HG03558 (cell line): Measurements from ENCODE around the gene PRR7.
"Not testable (repeated sequence)": the region's sequence is repeated elsewhere in the genome, so short reads cannot be mapped to it uniquely, and the experiment has no call there.

Experiments
- ATAC-seq: cut with Tn5 transposase; IDR thresholded peaks from one replicate; pipeline ENCODE4 v1.9.1; 2021; ENCODE audit warnings: moderate number of reproducible peaks; ENCODE audit not compliant: unreplicated experiment; ENCODE audit errors: extremely low read depth

PRR7 gene

DNA sequence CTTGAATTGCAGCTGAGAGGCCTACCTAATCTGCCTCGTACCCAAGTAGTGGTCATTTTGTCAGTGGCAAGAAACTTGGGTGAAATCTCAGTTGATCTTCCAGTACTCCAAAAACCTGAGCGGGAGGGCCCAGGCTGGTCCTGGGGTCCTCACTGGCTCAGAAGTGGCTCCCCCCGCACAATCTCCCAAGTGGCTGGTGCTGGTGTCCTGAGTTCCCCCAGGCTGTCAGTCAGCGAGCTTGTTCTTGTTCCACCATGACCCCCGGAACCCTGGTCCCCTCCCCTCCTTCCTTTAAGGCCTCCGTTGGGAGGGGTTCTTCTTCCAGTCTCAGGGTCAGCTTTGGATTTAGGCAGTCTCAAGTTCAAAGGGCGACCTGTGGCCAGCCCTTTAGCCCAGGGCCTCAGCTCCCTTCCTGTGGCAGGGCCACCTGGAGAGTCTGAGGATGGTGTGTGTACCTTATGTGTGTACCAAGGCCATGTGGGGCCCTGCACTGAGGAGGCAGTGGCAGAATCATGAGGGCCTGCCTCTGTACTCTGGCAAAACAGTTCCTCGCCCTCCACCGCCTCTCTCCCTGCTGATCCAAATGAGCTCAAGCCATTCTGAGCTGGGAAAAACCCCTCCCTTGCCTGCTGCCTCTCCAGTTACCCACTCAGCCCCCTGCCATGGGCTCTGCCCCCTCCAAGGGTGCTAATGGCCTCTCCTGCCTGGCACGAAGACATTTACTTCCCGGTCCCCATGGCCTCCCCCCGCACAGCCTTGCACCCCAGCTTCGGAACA is 31.3 kb downstream of the PRR7 start:
- no peak for ATAC-seq

- no peak for ATAC-seq
Measured at GRCh38 chr5:177478711-177479646, 32.4 kb downstream of the PRR7 start.

DNA sequence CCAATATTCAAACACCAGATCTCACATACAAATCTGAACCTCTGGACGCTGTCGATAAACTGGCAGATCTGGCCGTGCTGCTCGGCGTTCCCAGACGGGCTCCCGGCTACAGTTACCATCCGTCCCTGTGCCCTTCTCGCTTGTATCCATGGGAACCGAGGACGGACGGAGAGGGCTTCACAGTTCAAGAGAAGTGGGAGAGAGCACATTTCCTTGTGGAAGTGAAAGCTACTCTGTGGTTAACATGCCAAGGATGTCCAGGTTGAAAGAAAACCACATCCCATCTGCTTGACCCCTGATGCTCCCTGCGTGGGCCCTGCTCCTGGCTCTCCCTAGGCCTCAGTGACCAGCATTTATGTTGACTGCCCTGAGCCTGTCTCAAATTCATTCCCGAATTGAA is 33.2 kb downstream of the PRR7 start:
- no peak for ATAC-seq

GRCh38 chr5:177482359-177482795 is 35.8 kb downstream of the PRR7 start:
- no peak for ATAC-seq

- ATAC-seq: no peak
Measured at GRCh38 chr5:177483042-177483441, 36.4 kb downstream of the PRR7 start.

- no peak for ATAC-seq
Measured at GRCh38 chr5:177483994-177484901, 37.6 kb downstream of the PRR7 start.

DNA sequence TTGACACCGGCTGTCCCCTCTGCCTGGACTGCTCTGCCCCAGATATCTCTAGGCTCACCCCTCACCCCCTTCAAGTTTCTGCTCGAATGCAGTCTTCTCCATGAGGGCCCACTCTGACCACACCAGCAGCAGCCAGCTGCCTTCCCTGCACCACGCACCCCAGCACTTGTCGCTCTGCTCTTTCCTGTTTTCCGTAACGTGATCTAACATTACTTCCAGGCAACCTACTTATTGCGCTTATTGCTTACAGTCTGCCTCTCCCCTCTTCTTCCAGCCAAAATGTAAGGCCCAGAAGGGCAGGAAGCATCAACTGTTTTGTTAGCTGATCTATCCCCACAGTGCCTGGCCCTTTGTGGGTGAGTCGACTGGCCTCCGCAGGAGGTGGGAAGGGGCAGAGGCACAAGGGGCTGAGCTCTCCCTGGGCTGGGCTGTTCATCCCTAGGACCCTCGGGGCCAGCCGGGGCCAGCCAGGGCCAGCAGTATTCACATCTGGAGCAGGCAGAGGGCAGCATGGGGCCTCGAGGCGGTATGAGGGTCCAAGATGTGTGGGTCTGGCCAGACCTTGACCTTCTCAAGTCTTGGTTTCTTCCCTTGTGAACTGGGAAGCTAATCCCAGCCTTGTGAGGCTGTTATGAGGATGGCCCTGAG is 38.4 kb downstream of the PRR7 start:
- no peak for ATAC-seq

DNA sequence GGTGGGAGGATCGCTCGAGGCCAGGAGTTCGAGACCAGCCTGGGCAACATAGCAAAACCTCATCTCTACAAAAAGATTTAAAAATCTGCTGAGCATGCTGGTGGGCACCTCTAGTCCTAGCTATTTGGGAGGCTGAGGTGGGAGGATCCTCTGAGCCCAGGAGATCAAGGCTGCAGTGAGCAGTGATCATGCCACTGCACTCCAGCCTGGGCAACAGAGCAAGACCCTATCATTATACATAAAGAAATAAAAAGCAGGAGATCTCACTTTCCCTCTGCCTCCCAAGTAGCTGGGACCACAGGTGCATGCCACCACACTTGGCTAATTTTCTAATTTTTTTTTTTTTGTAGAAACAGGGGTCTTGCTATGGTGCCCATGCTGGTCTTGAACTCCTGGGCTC is 39.1 kb downstream of the PRR7 start:
- not testable (repeated sequence) for ATAC-seq

GRCh38 chr5:177486256-177486655 is 39.6 kb downstream of the PRR7 start:
- ATAC-seq: no peak

DNA sequence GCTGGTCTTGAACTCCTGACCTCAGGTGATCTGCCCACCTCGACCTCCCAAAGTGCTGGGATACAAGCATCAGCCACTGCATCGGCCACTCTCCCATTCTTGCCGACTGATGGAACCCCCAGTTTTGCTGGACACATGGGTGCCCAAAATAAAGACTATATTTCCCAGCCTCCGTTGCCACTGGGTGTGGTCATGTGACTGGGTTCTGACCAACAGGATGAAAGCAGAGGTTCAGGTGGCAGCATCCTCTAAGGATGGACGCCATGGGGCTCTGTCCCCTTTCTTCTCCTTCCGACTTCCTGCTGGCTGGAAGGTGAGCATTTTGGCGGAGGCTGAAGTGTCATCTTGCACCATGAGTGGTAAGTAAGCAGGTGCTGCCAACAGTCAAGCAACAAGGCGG is 40.5 kb downstream of the PRR7 start:
- ATAC-seq: no peak

- no peak for ATAC-seq
Measured at GRCh38 chr5:177487975-177488374, 41.4 kb downstream of the PRR7 start.

DNA sequence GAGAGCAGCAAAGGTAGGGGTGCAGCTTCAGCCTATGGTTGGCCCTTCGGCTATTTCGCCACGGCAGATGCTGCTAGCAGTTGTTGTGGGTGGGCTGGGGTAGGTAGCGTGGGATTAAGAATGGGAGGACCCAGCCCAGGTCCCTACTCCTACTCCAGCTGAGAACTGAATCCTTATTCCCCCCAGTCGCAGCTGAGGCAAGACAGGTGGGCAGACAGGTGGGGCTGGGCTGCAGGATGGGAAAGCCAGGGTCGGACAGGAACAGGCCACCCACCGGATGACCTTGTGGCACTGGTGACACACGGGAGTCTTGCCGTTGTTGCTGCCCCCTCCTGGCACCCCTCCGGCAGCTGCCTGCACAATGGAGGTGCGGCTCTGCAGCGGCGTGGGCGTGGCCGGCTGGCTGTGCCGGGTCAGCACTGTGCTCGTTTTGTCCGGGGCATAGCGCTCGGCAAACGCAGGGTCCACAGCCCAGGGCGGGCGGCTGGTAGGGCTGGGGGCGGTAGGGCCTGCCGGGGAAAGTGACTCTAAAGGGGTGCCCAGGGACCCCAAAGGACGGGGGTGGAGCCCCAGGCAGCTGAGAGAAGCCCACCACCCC is 42.6 kb downstream of the PRR7 start:
- ATAC-seq: no peak

DNA sequence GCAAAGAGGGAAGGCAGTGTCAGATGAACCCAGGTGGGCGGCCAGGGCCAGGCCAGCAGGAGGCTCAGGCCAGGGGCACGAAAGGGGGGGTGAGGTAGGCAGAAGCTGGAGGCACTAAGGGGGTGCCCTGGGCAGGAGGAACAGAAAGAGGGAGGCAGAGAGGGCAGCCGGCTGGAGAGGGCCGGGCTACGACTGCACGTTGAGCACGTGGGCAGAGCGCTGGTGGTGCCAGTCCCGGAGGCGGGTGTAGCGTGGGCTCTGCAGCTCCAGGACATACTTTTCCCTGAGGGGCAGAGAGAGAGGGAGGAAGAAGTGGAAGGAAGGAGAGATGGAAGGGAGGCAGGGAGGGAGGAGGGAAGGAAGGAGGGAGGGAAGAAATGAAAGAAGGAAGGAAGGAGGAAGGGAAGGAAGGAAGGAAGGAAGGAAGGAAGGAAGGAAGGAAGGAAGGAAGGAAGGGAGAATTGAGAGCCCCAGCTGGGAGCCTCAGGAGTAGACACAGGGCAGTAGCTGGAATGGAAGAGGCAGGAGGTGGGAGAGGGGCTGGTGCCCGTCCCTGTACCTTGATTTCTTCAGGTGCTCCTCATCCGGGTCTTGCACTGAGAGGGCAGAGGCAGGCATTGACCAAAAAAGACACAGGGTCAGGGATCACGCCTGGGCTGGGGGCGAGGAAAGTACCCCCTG is 43.8 kb downstream of the PRR7 start:
- ATAC-seq: no peak

GRCh38 chr5:177490992-177491391 is 44.4 kb downstream of the PRR7 start:
- no peak for ATAC-seq

DNA sequence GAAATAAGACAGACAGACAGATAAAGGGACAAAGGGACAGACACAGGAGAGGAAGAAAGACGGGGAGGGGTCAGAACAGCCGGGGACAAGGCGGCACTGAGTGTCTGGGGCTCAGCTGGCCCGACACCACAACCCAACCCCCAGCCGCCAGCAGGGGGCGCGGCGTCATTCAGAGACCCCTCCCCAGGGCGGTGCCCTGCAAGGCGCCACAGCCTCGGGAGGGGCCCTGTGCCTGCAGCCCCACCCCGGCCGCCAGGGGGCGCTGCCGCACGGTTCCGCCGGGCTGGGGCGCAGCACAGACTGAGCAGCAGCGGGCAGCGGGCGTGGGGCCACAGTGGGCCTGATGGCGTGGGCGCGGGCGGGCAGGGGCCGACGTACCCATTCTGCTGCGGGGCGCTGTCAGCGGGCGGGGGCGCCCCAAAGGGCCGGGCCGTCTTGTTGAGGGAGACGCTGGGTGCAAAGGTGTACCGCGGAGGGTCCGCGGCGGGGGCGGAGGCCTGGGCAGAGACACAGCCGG is 44.9 kb downstream of the PRR7 start:
- no peak for ATAC-seq

GRCh38 chr5:177491983-177492746 is 45.6 kb downstream of the PRR7 start:
- ATAC-seq: no peak

DNA sequence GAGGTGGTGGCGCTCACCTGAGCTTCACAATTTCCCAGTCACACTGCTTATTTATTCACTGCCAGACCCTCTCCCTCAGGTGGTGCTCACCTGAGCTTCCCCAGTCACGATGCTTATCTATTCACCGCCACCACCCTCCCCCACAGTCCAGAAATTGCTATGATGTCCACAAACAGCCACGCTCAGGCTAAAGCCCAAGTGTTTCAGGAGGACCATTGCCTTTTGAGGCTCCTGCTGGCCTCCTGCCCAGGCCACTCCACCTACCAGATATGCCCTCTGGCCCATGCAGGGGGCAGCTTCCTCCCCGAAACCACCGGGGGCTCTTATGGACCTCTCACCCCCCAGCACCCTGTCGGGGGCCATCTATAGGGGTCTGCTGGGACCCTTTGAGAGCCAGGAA is 46.2 kb downstream of the PRR7 start:
- ATAC-seq: no peak

GRCh38 chr5:177493795-177494345 is 47.3 kb downstream of the PRR7 start:
- ATAC-seq: no peak
